Brain microvascular endothelial cell (primary cell): ENCODE results near the gene OR4D1.

ENCODE experiments used
- DNase-seq: peaks from one replicate; pipeline ENCODE4 v3.0.0-alpha.2; 2020
- H3K27ac ChIP-seq: fragments of 250-450 bp; sonication (Bioruptor Pico); 2 replicates; pipeline ENCODE4 v1.5.1; 2020; ENCODE audit warnings: mild to moderate bottlenecking, moderate library complexity
- H3K27me3 ChIP-seq: fragments of 250-450 bp; sonication (Bioruptor Pico); replicated peaks from 2 replicates; pipeline ENCODE4 v1.5.1; 2020; ENCODE audit warnings: mild to moderate bottlenecking
- H3K36me3 ChIP-seq: fragments of 250-450 bp; sonication (Bioruptor Pico); replicated peaks from 2 replicates; pipeline ENCODE4 v1.5.1; 2020; ENCODE audit warnings: mild to moderate bottlenecking
- H3K4me3 ChIP-seq: 2 replicates; pipeline ENCODE4 v1.5.1; 2011; ENCODE audit warnings: low read depth, mild to moderate bottlenecking, control low read depth, low read length, moderate library complexity
- in situ Hi-C: cut with HindIII; loops from 2 replicates; pipeline ENCODE4 v1.10.0; 2017; ENCODE audit warnings: low sequenced_read_pairs, low pct_ligation_motif_present
- TF ChIP-seq, protein P1 (sequence below): IDR thresholded peaks from 2 replicates; pipeline ENCODE4 v1.5.1; 2011; ENCODE audit warnings: low read depth, mild to moderate bottlenecking, moderate library complexity, low read length, control low read depth, inconsistent platforms; ENCODE audit errors: missing control alignments

OR4D1 gene

DNA sequence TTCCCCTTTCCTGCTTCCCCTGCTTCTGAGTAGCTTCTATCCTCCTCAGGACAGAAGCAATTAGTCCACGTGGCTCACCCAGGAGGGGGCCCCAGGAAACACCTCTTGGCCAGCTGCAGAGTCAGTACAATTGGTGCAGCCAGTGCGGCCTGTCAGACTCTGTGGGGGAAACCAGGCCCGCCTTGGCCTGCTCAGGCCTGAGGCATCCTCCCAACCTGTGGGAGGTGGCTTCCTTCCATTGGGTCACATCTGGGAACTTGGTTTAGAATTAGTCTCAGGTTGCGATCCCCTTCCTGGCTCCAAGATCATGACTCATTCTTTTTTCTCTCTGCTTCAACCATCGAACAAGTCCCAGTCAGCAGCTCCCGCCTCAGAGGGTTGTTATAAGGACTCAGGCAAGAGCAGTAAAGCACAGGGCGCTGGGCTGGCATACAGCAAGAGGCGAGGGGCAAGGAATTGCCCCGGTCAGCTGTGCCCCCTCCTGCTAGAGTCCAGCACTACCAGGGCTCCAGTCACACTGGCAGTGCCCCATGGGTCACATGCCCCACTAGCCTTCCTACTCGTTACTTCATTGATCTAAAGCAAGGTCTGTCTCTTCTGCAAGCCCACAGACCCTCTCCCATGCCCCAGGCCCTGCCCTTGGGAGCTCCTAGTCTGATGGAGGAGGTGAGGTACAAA is 36.3 kb downstream of the OR4D1 start:
- no peaks in the 10 kb centered on the region for H3K27me3 ChIP-seq
- no peaks in the 10 kb centered on the region for H3K36me3 ChIP-seq
- TF ChIP-seq, protein P1, sequence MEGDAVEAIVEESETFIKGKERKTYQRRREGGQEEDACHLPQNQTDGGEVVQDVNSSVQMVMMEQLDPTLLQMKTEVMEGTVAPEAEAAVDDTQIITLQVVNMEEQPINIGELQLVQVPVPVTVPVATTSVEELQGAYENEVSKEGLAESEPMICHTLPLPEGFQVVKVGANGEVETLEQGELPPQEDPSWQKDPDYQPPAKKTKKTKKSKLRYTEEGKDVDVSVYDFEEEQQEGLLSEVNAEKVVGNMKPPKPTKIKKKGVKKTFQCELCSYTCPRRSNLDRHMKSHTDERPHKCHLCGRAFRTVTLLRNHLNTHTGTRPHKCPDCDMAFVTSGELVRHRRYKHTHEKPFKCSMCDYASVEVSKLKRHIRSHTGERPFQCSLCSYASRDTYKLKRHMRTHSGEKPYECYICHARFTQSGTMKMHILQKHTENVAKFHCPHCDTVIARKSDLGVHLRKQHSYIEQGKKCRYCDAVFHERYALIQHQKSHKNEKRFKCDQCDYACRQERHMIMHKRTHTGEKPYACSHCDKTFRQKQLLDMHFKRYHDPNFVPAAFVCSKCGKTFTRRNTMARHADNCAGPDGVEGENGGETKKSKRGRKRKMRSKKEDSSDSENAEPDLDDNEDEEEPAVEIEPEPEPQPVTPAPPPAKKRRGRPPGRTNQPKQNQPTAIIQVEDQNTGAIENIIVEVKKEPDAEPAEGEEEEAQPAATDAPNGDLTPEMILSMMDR = no peak
- in situ Hi-C loops = no loop called here
- peak; percentile 18 for DNase-seq
- H3K27ac ChIP-seq = no peak overlapping the region
- no peak overlapping the region for H3K4me3 ChIP-seq

- DNase-seq = no peak
- in situ Hi-C loops = no loop called here
Measured at GRCh38 chr17:58184986-58185761, 37.0 kb downstream of the OR4D1 start.

GRCh38 chr17:58186591-58186990 is 38.4 kb downstream of the OR4D1 start:
- no peak overlapping the region for H3K4me3 ChIP-seq
- no peaks in the 10 kb centered on the region for H3K36me3 ChIP-seq
- H3K27me3 ChIP-seq = no peaks in the 10 kb centered on the region
- in situ Hi-C loops = no loop called here
- TF ChIP-seq, protein P1 = no peak
- no peak overlapping the region for H3K27ac ChIP-seq
- no peak for DNase-seq

More at GRCh38 chr17:58184986-58185761, 37.0 kb downstream of the OR4D1 start:
- Histone ChIP-seq H3K4me3 (no peak overlapping the region), H3K36me3 (no peaks in the 10 kb centered on the region), H3K27ac (no peak overlapping the region), H3K27me3 (no peaks in the 10 kb centered on the region)
- TF ChIP-seq, protein P1 = no peak

GRCh38 chr17:58187063-58187462 is 38.9 kb downstream of the OR4D1 start:
- in situ Hi-C loops = no loop called here
- TF ChIP-seq, protein P1 = no peak
- Histone ChIP-seq H3K4me3 (no peak overlapping the region), H3K27me3 (no peaks in the 10 kb centered on the region), H3K27ac (no peak overlapping the region), H3K36me3 (no peaks in the 10 kb centered on the region)
- no peak for DNase-seq

DNA sequence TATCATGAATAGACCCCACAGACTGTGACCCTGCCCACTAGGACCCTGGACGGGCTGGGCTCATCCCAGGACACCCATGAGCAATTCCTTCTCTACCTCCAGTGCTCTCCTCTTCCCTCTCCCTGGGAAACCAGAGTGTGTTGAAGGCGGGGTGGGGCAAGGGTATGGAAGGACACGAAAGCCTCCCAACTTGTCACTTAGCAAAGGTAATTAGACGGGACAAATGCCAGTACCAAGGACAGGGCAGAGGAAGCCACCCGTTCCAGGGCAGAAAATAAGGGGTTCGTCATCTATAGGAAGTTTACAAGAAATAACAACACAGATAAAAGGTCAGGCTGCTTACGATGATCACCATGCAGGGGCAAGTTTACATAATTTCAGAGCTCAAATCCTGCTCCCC is 39.5 kb downstream of the OR4D1 start:
- Histone ChIP-seq H3K27me3 (no peaks in the 10 kb centered on the region), H3K36me3 (no peaks in the 10 kb centered on the region), H3K4me3 (no peak overlapping the region), H3K27ac (no peak overlapping the region)
- TF ChIP-seq, protein P1 = no peak
- no peak for DNase-seq
- in situ Hi-C loops = no loop called here
